T-helper 1 cell treated with Interleukin-12 subunit alpha and Interleukin-12 subunit beta and Interleukin-4 antibody, amounts not matched to agents 30 μg/mL and 1 μg/mL, for 36 hours (primary cell): Measurements from ENCODE around the gene BAG1.

Experiments
- H3K27ac Mint-ChIP-seq: one replicate; pipeline ENCODE4 v1.8.0; 2021; ENCODE audit warnings: mild to moderate bottlenecking, mixed read lengths
- H3K27me3 Mint-ChIP-seq: one replicate; pipeline ENCODE4 v1.8.0; 2021; ENCODE audit warnings: low read depth, mixed read lengths
- H3K36me3 Mint-ChIP-seq: one replicate; pipeline ENCODE4 v1.8.0; 2021; ENCODE audit warnings: low read depth, mixed read lengths
- H3K4me1 Mint-ChIP-seq: one replicate; pipeline ENCODE4 v1.8.0; 2021; ENCODE audit warnings: low read depth, mixed read lengths
- H3K4me3 Mint-ChIP-seq: one replicate; pipeline ENCODE4 v1.8.0; 2021; ENCODE audit warnings: mild to moderate bottlenecking, moderate library complexity, mixed read lengths
- H3K9me3 Mint-ChIP-seq: one replicate; pipeline ENCODE4 v1.8.0; 2021; ENCODE audit warnings: mixed read lengths

BAG1 gene

DNA sequence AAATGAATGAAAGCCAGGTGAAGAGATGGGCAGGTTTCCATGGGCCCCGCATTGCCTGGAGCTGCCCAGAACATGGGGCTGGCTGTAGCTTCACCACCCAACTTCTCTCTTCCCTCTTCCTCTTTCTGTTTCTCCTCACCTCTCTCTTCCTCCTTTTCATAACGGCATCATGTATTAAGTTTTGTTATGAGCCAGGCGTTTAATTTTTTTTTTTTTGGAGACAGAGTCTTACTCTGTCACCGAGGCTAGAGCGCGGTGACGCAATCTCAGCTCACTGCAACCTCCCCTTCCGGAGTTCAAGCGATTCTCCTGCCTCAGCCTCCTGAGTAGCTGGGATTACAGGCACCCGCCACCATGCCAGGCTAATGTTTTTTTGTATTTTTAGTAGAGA lies 37.5 kb downstream of the BAG1 start:
- Mint-ChIP-seq H3K4me1 (peaks cover 18% of the 10 kb centered on the region), H3K27me3 (peaks cover 4% of the 10 kb centered on the region), H3K27ac (no peak overlapping the region), H3K36me3 (no peaks in the 10 kb centered on the region), H3K9me3 (no peaks in the 10 kb centered on the region), H3K4me3 (no peak overlapping the region)

DNA sequence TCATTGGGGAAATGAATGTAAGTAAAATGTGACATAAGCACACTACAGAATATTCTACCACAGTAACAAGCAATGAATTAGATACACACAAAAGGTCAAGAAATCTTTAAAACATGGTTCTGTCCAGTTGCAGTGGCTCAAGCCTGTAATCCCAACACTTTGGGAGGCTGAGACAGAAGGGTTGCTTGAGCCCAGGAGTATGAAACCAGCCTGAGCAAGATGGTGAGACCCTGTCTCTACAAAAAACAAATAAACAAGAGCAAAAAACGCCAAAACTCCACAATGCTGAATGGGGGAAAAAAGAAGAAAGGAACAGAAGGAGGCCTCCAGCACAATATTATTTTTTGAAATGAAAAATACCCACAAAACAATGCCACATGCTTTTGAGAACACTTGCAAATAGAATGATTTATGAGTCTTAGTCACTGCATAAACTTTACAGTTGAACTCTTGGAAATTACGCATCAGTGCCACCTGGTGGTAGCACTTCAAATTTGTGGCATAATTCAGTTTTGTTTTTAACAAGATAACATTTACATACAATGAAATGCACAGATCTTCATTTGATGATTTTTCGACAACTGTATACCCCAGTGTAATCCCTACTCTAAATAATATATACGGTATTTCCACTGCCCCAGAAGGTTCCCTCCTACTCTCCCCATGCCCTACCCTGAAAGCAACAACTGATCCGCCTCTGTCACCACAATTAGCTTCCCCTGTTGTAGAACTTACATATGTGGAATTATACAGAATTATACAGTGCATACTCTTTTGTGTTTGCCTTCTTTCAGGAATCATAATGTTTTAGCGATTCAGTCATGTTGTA lies 39.0 kb downstream of the BAG1 start:
- Mint-ChIP-seq H3K4me3 (no peak overlapping the region), H3K27ac (peak overlapping the region; percentile 27), H3K36me3 (no peaks in the 10 kb centered on the region), H3K27me3 (peaks cover 4% of the 10 kb centered on the region), H3K4me1 (peaks cover 25% of the 10 kb centered on the region), H3K9me3 (no peaks in the 10 kb centered on the region)

DNA sequence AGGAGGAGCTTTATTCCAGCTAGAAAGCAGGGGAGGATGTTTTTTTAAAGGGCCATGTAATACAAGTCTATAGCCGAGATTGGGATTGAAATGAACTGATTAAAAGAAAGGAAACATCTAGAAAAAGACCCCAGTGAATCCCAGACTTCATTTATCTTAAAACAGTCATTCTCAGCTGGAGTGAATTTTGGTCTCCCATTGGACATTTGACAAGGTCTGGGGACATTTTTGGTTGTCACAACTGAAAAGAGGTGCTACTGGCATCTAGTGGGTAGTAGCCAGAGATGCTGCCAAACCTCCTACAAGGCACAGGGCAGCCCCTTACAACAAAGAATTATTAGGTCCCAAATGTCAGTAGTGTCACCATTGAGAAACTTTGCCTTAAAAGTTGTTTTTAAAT lies 40.8 kb downstream of the BAG1 start:
- Mint-ChIP-seq H3K36me3 (no peaks in the 10 kb centered on the region), H3K9me3 (no peaks in the 10 kb centered on the region), H3K4me1 (peaks cover 25% of the 10 kb centered on the region), H3K4me3 (no peak overlapping the region), H3K27me3 (peaks cover 4% of the 10 kb centered on the region), H3K27ac (no peak overlapping the region)

DNA sequence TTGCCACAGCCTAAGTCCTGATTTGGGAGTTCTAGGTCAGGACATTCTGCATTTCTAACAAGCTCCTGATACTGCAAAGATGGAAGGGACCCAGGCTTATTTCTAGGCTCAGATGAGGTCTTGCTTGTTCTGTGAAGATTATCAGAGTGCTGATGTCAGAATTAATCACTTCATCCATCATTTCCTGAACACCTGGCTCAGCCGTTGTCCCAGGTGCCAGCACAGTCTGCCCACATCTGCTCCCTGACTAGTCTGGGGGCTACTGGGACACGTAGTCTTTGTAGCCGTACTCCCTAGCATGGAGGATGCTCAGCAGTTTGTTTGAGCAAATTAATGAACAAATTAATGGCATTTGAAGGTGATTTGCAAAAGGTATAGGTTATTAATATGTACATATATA lies 42.5 kb downstream of the BAG1 start:
- Mint-ChIP-seq H3K4me3 (no peak overlapping the region), H3K27ac (no peak overlapping the region), H3K4me1 (peaks cover 25% of the 10 kb centered on the region), H3K27me3 (peaks cover 10% of the 10 kb centered on the region), H3K36me3 (no peaks in the 10 kb centered on the region), H3K9me3 (no peaks in the 10 kb centered on the region)

DNA sequence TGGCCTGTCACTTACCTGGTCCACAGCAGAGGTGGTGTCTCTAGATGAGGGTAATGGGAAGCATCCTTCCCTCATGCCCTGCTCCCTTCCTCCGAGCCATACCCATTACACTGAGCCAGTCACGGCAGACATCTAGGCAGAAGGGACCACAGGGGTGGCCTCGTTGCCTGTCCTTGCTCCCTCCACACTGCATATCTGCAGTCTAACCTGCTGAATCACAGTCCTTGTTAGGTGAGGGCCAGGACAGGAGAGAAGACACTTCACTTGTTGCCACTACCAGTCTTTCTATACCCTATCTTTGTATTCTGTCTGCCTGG lies 43.0 kb downstream of the BAG1 start:
- Mint-ChIP-seq H3K4me1 (peaks cover 20% of the 10 kb centered on the region), H3K9me3 (no peaks in the 10 kb centered on the region), H3K36me3 (no peaks in the 10 kb centered on the region), H3K27me3 (peaks cover 14% of the 10 kb centered on the region), H3K4me3 (no peak overlapping the region), H3K27ac (no peak overlapping the region)

DNA sequence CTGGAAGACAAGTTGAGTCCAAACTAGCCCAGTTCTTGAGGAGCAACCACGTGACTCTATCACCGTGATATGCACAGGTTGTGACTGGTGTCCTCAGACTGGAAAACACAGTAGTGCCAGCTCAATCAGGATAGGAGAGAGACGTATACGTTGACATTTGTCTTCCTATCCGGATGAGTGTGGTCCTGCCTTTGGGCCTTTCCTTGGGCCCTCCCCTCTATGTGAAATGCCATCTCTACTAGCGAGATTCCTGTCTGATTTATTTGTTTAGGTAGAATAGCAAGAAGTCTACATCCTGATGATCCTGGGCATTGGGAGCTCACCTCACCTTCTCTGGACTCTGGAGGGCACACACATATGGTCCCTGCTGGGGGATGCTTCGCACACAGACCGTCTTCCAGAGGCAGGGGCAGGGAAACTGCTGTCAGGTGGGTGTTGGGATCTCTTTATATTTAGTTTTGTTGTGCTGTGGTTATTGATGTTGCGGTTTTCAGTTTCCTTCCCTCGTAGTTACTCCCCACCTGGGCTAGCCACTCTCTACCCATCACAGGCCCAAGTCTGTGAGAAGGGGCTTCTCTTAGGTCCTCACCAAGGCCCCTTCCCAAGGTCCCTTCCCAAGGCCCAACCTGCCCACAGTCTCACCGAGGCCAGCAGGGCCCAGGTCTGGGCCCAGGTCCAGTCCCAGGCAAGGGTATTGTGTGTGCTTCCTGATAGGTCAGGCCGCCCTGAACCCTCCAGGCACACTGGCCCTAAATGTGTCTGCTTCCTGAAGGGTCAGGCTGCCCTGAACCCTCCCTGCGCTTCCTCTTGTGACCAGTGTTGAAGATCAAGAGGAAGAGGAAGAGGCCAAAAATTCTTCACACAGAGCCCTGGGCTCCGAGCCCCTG lies 43.6 kb downstream of the BAG1 start:
- no peaks in the 10 kb centered on the region for H3K36me3 Mint-ChIP-seq
- peaks cover 19% of the 10 kb centered on the region for H3K27me3 Mint-ChIP-seq
- no peak overlapping the region for H3K4me3 Mint-ChIP-seq

DNA sequence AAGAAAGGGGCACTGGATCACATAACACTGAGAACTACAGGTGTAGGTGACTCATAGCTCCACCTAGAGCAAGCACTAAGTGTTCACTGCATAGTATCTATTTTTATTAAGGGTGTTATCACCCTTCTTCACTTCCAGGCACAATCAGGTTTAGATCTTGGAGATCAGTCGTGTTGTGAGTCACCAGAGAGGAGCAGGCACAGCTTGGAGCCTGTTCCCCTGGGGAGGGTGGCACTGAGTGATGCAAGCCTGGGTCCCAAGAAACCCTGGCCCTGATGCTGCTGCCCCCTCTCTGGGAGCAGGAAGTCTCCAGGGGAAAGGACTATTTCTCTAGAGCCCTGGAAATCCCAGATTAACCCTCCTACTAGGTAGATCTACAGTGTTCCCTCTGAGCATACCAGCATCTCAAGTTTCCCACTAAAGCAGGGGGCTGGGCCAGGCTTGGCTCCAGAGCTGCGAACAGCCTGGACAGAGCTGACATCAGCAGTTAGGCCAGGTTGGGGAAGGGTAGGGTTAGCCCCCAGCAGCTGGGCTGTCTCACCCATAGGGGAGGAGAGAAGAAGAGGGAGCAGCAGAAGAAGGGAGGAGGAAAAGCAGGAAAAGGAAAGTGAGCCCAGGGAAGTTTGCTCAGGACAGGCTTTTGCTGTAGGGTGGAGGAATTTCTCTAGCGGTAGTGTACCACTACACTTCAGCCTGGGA lies 52.7 kb downstream of the BAG1 start:
- no peaks in the 10 kb centered on the region for H3K9me3 Mint-ChIP-seq
- peaks cover 6% of the 10 kb centered on the region for H3K4me1 Mint-ChIP-seq
- H3K27me3 Mint-ChIP-seq, result peaks cover 25% of the 10 kb centered on the region
- no peaks in the 10 kb centered on the region for H3K36me3 Mint-ChIP-seq
- no peak overlapping the region for H3K4me3 Mint-ChIP-seq
- no peak overlapping the region for H3K27ac Mint-ChIP-seq

More for the DNA sequence above, 43.6 kb downstream of the BAG1 start:
- no peaks in the 10 kb centered on the region for H3K9me3 Mint-ChIP-seq
- H3K4me1 Mint-ChIP-seq, result peaks cover 19% of the 10 kb centered on the region
- H3K27ac Mint-ChIP-seq, result peak overlapping the region; percentile 14

DNA sequence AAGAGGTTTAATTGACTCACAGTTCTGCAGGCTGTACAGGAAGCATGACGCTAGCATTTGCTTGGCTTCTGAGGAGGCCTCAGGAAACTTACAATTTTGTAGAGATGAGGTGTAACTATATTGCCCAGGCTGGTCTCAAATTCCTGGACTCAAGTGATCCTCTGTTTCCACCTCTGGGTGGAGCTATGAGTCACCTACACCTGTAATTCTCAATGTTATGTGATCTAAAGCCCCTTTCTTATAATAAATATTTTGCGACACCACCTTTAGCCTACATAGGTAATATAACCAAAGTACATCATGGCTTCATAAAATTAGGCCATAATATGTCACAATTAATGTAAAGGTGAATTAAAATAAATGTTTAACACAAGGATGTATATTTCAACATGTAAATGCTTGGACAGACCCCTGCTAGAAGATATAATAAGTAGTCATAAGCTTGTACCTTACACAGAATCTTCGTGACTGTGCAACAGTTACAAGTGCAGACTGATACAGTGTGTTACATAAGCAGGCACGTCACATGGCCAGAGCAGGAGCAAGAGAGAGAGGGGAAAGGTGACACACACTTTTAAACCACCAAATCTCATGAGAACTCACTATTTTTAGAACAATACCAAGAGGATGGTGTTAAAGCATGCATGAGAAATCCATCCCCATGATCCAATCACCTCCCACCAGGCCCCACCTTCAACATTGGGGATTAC lies 54.3 kb downstream of the BAG1 start:
- H3K4me1 Mint-ChIP-seq, result peaks cover 6% of the 10 kb centered on the region
- no peak overlapping the region for H3K27ac Mint-ChIP-seq
- peaks cover 11% of the 10 kb centered on the region for H3K27me3 Mint-ChIP-seq
- H3K4me3 Mint-ChIP-seq, result no peak overlapping the region
- no peaks in the 10 kb centered on the region for H3K9me3 Mint-ChIP-seq
- no peaks in the 10 kb centered on the region for H3K36me3 Mint-ChIP-seq

DNA sequence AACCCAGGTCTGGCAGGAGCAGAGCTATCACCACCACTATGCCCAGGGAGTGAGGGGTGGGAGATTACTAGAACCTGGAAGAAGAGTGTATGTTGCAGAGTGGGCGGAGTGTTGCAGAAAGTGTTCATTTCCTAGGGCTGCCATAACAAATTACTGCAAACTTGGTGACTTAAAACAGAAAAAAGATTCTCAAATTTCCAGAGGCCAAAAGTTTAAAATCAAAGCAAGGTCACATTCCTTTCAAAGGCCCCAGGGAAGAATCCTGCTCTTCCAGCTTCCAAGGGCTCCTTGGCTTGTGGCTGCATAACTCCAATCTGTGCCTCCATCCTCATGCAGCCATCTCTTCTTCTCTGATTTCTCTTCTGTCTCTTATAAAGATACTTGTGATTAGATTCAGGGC lies 55.1 kb downstream of the BAG1 start:
- Mint-ChIP-seq H3K27me3 (peaks cover 7% of the 10 kb centered on the region), H3K27ac (no peak overlapping the region)

DNA sequence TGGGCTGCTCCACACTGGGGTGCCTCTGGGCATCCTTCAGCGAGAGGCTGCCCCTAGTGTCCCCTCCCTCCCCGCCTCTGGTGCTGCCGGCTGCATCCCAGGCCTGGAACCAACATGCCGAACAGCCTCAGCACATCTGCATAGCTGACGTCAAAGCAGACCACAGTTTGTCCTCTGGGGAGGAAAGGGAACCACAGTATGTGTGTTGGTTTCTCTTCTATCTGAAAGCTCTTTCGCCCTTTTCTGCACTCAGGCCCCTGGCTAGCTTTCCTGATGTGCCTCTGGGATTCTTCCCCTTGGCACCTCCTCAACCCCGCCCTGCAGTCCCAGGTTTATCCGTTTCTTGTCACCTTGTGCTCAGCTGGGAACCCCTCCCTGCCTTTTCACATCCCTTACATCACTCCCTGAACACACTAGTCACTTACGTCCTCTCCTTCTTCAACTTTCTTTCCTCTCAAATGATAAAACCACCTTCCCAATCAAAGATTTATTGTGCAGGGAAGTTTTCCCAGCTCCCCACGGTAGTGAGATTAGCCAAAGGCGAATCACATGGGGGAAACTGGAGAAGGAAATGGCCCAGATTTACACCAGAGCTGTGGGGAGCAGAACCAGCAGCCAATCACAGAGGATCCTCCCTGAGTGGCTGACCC lies 61.8 kb downstream of the BAG1 start:
- Mint-ChIP-seq H3K27me3 (peaks cover 13% of the 10 kb centered on the region), H3K36me3 (no peaks in the 10 kb centered on the region), H3K9me3 (no peaks in the 10 kb centered on the region), H3K4me1 (peaks cover 18% of the 10 kb centered on the region), H3K27ac (peak overlapping the region; percentile 51), H3K4me3 (peak overlapping the region; percentile 50)

More for the DNA sequence above, 55.1 kb downstream of the BAG1 start:
- Mint-ChIP-seq H3K36me3 (no peaks in the 10 kb centered on the region), H3K4me3 (no peak overlapping the region), H3K4me1 (peaks cover 6% of the 10 kb centered on the region), H3K9me3 (no peaks in the 10 kb centered on the region)
